Astrocyte (in vitro differentiated cells and primary cell): ENCODE measurements around the gene EFCAB6.

Experiments used
- EZH2 ChIP-seq: IDR thresholded peaks from 2 replicates; pipeline ENCODE4 v1.6.1; 2012; ENCODE audit warnings: mild to moderate bottlenecking, low read length, inconsistent platforms; ENCODE audit not compliant: insufficient read depth
- TF ChIP-seq, protein P1 (sequence below): IDR thresholded peaks from 2 replicates; pipeline ENCODE4 v1.5.1; 2011; ENCODE audit warnings: low read depth, mild to moderate bottlenecking, inconsistent platforms, low read length, moderate library complexity; ENCODE audit not compliant: insufficient read depth

DNA sequence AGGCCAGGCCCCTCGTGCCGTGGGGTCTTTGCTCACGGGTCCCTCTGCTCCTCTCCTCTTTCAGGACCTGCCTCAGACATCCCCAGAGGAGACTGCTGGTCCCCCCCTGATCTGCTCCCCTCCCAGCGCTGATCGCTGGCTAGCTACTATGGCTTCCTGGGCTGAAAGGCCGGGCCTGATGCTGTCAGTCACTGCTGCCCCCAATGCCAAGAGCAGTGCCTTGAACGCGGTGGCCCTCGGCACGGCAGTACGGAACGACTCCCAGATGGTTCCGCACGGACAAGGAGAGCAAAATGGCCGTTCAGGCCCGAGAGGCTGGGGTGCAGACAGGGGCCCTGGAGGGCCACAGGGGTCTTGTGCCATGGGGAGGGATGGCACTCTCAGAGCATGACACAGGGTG, 28.7 kb upstream of the EFCAB6 start:
- no peak for TF ChIP-seq EZH2
- TF ChIP-seq, protein P1, sequence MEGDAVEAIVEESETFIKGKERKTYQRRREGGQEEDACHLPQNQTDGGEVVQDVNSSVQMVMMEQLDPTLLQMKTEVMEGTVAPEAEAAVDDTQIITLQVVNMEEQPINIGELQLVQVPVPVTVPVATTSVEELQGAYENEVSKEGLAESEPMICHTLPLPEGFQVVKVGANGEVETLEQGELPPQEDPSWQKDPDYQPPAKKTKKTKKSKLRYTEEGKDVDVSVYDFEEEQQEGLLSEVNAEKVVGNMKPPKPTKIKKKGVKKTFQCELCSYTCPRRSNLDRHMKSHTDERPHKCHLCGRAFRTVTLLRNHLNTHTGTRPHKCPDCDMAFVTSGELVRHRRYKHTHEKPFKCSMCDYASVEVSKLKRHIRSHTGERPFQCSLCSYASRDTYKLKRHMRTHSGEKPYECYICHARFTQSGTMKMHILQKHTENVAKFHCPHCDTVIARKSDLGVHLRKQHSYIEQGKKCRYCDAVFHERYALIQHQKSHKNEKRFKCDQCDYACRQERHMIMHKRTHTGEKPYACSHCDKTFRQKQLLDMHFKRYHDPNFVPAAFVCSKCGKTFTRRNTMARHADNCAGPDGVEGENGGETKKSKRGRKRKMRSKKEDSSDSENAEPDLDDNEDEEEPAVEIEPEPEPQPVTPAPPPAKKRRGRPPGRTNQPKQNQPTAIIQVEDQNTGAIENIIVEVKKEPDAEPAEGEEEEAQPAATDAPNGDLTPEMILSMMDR = no peak
